GM12865 (cell line): Measurements from ENCODE around the gene EGR4.

ENCODE experiments used
- DNase-seq: peaks from one replicate; pipeline ENCODE4 v3.0.0; 2010; ENCODE audit warnings: low read depth
- H3K4me3 ChIP-seq: 2 replicates; pipeline ENCODE4 v1.5.1; 2011; ENCODE audit warnings: mild to moderate bottlenecking, low read depth, low read length, control low read depth
- TF ChIP-seq, protein P1 (sequence below): IDR thresholded peaks from 2 replicates; pipeline ENCODE4 v1.5.1; 2011; ENCODE audit warnings: low read length, control low read depth, low read depth, inconsistent platforms; ENCODE audit not compliant: insufficient read depth; ENCODE audit errors: missing control alignments

The EGR4 gene

DNA sequence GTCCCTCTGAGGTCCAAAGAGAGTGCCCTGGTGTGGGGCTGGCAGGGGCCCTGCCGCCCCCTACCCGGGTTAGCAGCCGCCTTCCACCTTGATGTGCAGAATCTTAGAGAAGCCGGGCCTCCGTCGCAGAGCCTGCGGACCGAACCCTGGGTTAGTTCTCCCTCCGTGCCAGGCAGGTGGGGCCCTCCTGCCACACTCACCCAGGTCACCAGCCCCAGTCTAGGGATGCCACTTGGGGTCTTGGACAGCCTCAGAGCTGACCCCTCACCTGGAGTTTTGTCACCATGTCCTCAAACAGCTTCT, 34.5 kb downstream of the EGR4 start:
- TF ChIP-seq, protein P1, sequence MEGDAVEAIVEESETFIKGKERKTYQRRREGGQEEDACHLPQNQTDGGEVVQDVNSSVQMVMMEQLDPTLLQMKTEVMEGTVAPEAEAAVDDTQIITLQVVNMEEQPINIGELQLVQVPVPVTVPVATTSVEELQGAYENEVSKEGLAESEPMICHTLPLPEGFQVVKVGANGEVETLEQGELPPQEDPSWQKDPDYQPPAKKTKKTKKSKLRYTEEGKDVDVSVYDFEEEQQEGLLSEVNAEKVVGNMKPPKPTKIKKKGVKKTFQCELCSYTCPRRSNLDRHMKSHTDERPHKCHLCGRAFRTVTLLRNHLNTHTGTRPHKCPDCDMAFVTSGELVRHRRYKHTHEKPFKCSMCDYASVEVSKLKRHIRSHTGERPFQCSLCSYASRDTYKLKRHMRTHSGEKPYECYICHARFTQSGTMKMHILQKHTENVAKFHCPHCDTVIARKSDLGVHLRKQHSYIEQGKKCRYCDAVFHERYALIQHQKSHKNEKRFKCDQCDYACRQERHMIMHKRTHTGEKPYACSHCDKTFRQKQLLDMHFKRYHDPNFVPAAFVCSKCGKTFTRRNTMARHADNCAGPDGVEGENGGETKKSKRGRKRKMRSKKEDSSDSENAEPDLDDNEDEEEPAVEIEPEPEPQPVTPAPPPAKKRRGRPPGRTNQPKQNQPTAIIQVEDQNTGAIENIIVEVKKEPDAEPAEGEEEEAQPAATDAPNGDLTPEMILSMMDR, result no peak
- no peak for DNase-seq
- H3K4me3 ChIP-seq, result no peak overlapping the region

GRCh38 chr2:73258186-73258912, 35.0 kb downstream of the EGR4 start:
- no peak overlapping the region for H3K4me3 ChIP-seq
- DNase-seq, result no peak
- TF ChIP-seq, protein P1, result no peak

GRCh38 chr2:73257425-73258125, 35.8 kb downstream of the EGR4 start:
- H3K4me3 ChIP-seq, result no peak overlapping the region
- DNase-seq, result no peak
- TF ChIP-seq, protein P1, result no peak

GRCh38 chr2:73257021-73257420, 36.3 kb downstream of the EGR4 start:
- TF ChIP-seq, protein P1, result no peak
- H3K4me3 ChIP-seq, result no peak overlapping the region
- no peak for DNase-seq

DNA sequence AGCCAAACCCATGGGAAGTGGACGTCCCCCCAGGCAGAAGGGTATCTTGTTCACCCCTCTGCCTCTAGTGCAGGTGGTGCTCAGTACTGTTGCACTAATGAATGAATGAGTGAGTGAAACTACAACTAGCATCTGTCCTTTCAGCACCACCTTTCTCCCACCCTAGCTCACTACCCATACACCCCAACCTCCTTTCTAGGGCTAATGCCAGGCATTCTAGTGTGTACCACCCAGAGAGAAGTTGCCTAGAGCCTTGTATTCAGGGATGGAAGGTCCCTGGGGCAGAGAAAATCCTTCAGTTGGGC, 36.8 kb downstream of the EGR4 start:
- H3K4me3 ChIP-seq, result no peak overlapping the region
- DNase-seq, result no peak
- TF ChIP-seq, protein P1, result no peak

DNA sequence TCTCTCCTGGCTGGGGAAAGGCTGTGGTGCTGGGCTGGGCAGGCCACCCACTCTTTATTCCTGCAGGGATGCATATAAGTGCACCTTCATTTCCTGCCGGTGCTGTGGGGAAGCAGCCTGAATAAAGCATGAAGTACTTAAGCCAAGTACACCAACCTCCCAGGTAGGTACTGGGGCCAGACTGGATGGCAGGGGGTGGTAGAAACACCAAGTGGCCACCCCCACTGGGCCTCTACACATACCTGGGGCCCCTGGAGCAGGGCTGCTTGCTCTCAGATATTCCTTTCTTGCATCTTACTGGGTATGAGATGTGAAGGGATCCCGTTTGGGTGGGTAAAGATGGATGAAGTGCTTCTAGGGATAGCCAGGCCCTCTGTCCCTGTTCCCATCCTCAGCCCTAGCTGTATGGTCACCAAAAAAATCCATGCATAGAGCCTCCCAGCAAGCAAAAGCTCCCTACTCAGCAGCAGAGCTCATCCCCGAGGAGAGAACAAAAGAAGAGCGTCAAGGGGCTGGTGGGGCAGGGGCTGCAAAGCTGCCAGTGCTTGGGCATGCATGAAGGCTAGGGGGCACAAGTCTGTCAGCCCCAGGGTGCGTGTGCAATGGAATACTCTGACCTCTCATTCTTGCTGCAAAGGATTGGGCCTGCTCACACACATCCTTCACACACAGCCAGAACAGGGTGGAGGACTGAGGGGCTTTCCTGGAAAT, 37.3 kb downstream of the EGR4 start:
- H3K4me3 ChIP-seq, result no peak overlapping the region
- DNase-seq, result no peak
- TF ChIP-seq, protein P1, result no peak
